ENCODE data around the gene SAPCD1. TPM values are rescaled to one million over a fixed set of nuclear protein-coding genes. Genes with fewer than 3 reads are reported as not detected.
A peak's percentile ranks its signal among the peaks of the same experiment; 100 is the strongest.

SAPCD1 gene
- total and polyA plus RNA-seq, 10 of the 15 experiments (the other 5 are each of a cell fraction or from before 2014, with no cell fraction given): 1.6 to 13.0 (median 5.4) TPM

DNA sequence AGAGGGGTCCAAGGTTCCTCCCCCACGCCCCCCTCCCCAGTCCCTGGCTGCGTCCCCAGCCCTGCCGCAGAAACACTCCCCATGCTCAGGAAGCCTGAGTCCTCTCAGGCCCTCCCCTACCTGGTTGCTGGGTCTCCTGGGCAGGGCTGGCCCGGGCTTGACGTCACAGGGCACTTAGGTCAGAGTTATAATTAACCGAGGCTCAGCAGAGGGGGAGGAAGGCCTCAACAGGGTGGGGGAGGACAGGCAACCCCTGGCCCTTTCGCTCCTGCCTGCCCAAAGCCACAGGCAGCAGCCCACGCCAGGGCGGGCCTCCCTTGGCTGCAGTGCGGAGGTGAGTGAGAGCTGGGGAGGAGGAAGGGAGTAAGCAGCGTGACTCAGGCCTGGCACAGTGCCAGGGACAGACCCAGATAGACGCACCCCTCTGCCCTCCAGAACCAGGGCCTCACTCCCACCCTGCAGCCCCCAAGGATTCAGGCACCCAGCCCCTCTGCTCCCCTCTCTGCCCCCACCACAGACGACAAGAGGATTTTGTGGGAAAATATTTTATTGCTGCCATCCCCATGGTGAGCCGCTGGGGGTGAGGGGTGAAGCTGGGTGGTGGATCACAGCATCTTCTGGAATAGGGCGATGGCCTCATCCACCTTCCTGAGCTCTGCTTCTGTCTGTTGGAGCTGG lies 14.7 kb downstream of the SAPCD1 start, which contains the start of gene VWA7 (continued):
- TF ChIP-seq ZBTB40 (IDR thresholded peaks at IDR 0.05; ENCODE audit: borderline replicate concordance) (no peak), CBFB (IDR thresholded peaks at IDR 0.05; ENCODE audit: low read depth) (peak; percentile 90), SUPT20H (IDR thresholded peaks at IDR 0.05; ENCODE audit: borderline replicate concordance, control insufficient read depth, low read depth, low read length) (no peak), HCFC1 (IDR thresholded peaks at IDR 0.05; ENCODE audit: low read length) (no peak; the same call in 1 of the 2 replicates), HDAC6 (IDR thresholded peaks at IDR 0.05; ENCODE audit: unreplicated experiment) (no peak), MXI1 (IDR thresholded peaks at IDR 0.05; ENCODE audit: low read depth, low read length) (no peak), ZNF24 (IDR thresholded peaks at IDR 0.05) (no peak), GABPA (IDR thresholded peaks at IDR 0.05; ENCODE audit: low read depth) (no peak), SREBF1 (IDR thresholded peaks at IDR 0.05; ENCODE audit: low read length) (no peak), FOS (IDR thresholded peaks at IDR 0.05; ENCODE audit: borderline replicate concordance, extremely low read depth, insufficient read length) (no peak), NKRF (conservative IDR thresholded peaks at IDR 0.05) (peak; percentile 35; the same call in 1 of the 2 replicates), ZNF384 (IDR thresholded peaks at IDR 0.05; ENCODE audit: borderline replicate concordance, low read depth, low read length) (no peak), SMC3 (IDR thresholded peaks at IDR 0.05; ENCODE audit: borderline replicate concordance, low read length) (no peak), PAX5 (IDR thresholded peaks at IDR 0.05; ENCODE audit: borderline replicate concordance, low read depth, low read length) (peak; percentile 86; the same call in 1 of the 2 replicates), POLR2A (IDR thresholded peaks at IDR 0.05; ENCODE audit: low read depth, low read length) (peak; percentile 72)
- TF ChIP-seq, protein P1, sequence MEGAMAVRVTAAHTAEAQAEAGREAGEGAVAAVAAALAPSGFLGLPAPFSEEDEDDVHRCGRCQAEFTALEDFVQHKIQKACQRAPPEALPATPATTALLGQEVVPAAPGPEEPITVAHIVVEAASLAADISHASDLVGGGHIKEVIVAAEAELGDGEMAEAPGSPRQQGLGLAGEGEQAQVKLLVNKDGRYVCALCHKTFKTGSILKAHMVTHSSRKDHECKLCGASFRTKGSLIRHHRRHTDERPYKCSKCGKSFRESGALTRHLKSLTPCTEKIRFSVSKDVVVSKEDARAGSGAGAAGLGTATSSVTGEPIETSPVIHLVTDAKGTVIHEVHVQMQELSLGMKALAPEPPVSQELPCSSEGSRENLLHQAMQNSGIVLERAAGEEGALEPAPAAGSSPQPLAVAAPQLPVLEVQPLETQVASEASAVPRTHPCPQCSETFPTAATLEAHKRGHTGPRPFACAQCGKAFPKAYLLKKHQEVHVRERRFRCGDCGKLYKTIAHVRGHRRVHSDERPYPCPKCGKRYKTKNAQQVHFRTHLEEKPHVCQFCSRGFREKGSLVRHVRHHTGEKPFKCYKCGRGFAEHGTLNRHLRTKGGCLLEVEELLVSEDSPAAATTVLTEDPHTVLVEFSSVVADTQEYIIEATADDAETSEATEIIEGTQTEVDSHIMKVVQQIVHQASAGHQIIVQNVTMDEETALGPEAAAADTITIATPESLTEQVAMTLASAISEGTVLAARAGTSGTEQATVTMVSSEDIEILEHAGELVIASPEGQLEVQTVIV (IDR thresholded peaks at IDR 0.05; ENCODE audit: borderline replicate concordance, partially characterized antibody): no peak
- TF ChIP-seq, protein P2, sequence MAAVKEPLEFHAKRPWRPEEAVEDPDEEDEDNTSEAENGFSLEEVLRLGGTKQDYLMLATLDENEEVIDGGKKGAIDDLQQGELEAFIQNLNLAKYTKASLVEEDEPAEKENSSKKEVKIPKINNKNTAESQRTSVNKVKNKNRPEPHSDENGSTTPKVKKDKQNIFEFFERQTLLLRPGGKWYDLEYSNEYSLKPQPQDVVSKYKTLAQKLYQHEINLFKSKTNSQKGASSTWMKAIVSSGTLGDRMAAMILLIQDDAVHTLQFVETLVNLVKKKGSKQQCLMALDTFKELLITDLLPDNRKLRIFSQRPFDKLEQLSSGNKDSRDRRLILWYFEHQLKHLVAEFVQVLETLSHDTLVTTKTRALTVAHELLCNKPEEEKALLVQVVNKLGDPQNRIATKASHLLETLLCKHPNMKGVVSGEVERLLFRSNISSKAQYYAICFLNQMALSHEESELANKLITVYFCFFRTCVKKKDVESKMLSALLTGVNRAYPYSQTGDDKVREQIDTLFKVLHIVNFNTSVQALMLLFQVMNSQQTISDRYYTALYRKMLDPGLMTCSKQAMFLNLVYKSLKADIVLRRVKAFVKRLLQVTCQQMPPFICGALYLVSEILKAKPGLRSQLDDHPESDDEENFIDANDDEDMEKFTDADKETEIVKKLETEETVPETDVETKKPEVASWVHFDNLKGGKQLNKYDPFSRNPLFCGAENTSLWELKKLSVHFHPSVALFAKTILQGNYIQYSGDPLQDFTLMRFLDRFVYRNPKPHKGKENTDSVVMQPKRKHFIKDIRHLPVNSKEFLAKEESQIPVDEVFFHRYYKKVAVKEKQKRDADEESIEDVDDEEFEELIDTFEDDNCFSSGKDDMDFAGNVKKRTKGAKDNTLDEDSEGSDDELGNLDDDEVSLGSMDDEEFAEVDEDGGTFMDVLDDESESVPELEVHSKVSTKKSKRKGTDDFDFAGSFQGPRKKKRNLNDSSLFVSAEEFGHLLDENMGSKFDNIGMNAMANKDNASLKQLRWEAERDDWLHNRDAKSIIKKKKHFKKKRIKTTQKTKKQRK (IDR thresholded peaks at IDR 0.05; ENCODE audit: low read depth, low read length): no peak

All from GM12878 (cell line).